Keratinocyte (primary cell): Measurements from ENCODE around the gene TRPM3. TPM values are rescaled to one million over a fixed set of nuclear protein-coding genes. Genes with fewer than 3 reads are reported as not detected.

Source experiments
- DNase-seq: peaks from one replicate; pipeline ENCODE4 v3.0.0-alpha.2; 2011; ENCODE audit warnings: low read depth, missing footprints, low spot score
- FAIRE-seq: peaks from 2 replicates; lab custom pipeline; 2011; peaks lifted over from hg19 to GRCh38; lab: Jason Lieb, UNC
- H2AFZ ChIP-seq: 2 replicates; pipeline ENCODE4 v1.6.0; 2012; ENCODE audit warnings: low read length, control low read depth, inconsistent platforms; ENCODE audit not compliant: control insufficient read depth
- H3K27ac ChIP-seq: 2 replicates; pipeline ENCODE4 v1.5.1; 2011; ENCODE audit warnings: low read length; ENCODE audit not compliant: control insufficient read depth, insufficient read depth
- H3K27me3 ChIP-seq: 3 replicates; pipeline ENCODE4 v1.6.0; 2011; ENCODE audit warnings: low read length; ENCODE audit not compliant: control insufficient read depth, insufficient read depth; ENCODE audit errors: extremely low read depth
- H3K36me3 ChIP-seq, 2 experiments: 2 replicates in 1 of 2; 3 replicates in 1 of 2; pipeline ENCODE4 v1.5.1; 2011; ENCODE audit warnings: low read length in 2 of 2, mild to moderate bottlenecking in 1 of 2; ENCODE audit not compliant: control insufficient read depth in 2 of 2, insufficient read depth in 2 of 2; ENCODE audit errors: extremely low read depth in 1 of 2
- H3K4me1 ChIP-seq: 3 replicates; pipeline ENCODE4 v1.5.1; 2011; ENCODE audit warnings: low read length; ENCODE audit not compliant: control insufficient read depth, insufficient read depth; ENCODE audit errors: extremely low read depth
- H3K4me2 ChIP-seq: 3 replicates; pipeline ENCODE4 v1.6.0; 2011; ENCODE audit warnings: low read depth, low read length; ENCODE audit not compliant: control insufficient read depth, insufficient read depth; ENCODE audit errors: extremely low read depth
- H3K4me3 ChIP-seq, 3 experiments: fragments of 200-600 bp in 1 of 3; sonication (generic) in 1 of 3; 2 replicates in 2 of 3; 3 replicates in 1 of 3; pipeline ENCODE4 v1.5.1; 2011 to 2016; ENCODE audit warnings: low read length in 3 of 3, mild to moderate bottlenecking in 3 of 3, control low read depth in 2 of 3, inconsistent platforms in 1 of 3, low read depth in 1 of 3, mixed read lengths in 1 of 3, mixed run types in 1 of 3, moderate library complexity in 1 of 3; ENCODE audit not compliant: control insufficient read depth in 2 of 3, insufficient read depth in 2 of 3; ENCODE audit errors: extremely low read depth in 1 of 3
- H3K79me2 ChIP-seq: 2 replicates; pipeline ENCODE4 v1.6.0; 2012; ENCODE audit warnings: low read length; ENCODE audit not compliant: control insufficient read depth, insufficient read depth
- H3K9ac ChIP-seq: 3 replicates; pipeline ENCODE4 v1.6.0; 2011; ENCODE audit warnings: low read length; ENCODE audit not compliant: control insufficient read depth, insufficient read depth; ENCODE audit errors: extremely low read depth
- H3K9me1 ChIP-seq: 3 replicates; pipeline ENCODE4 v1.6.0; 2011; ENCODE audit warnings: low read length; ENCODE audit not compliant: control insufficient read depth, insufficient read depth; ENCODE audit errors: extremely low read depth
- H3K9me3 ChIP-seq: 2 replicates; pipeline ENCODE4 v1.5.1; 2012; ENCODE audit warnings: low read depth, low read length; ENCODE audit not compliant: control insufficient read depth
- H4K20me1 ChIP-seq: 3 replicates; pipeline ENCODE4 v1.6.0; 2011; ENCODE audit warnings: low read length; ENCODE audit not compliant: control insufficient read depth, insufficient read depth; ENCODE audit errors: extremely low read depth
- CTCF ChIP-seq, 3 experiments: IDR thresholded peaks in 1 of 3; conservative IDR thresholded peaks in 1 of 3; optimal IDR thresholded peaks in 1 of 3; 2 replicates in 2 of 3; 3 replicates in 1 of 3; pipeline versions ENCODE3 to v1.5.1; 2011; ENCODE audit warnings: low read length in 3 of 3, mild to moderate bottlenecking in 3 of 3, moderate library complexity in 2 of 3, control low read depth in 1 of 3, inconsistent platforms in 1 of 3; ENCODE audit not compliant: insufficient read depth in 2 of 3; ENCODE audit errors: extremely low read depth in 1 of 3
- EZH2 ChIP-seq: IDR thresholded peaks from one replicate; pipeline ENCODE4 v1.6.1; 2012; ENCODE audit warnings: inconsistent platforms, mild to moderate bottlenecking, low read length, moderate library complexity
- dilution Hi-C: fragments of 300-500 bp; cut with MboI; formaldehyde crosslinking; loops from one replicate; pipeline ENCODE4 v1.7.0; 2020; ENCODE audit warnings: low sequenced_read_pairs; ENCODE audit not compliant: extremely low pct_ligation_motif_present
- polyA plus RNA-seq, 5 experiments: library from polyadenylated mRNA; depleted of rRNA in 3 of 5; stranded (reverse) in 3 of 5; stranded (forward) in 1 of 5; unstranded in 1 of 5; fragments of >200 nt; gene quantifications; 1 replicate in 1 of 5; 2 replicates in 3 of 5; 3 replicates in 1 of 5; pipeline versions ENCODE4 v1.2.1 to v1.2.3, GENCODE V29; 2011 to 2012; ENCODE audit warnings: missing spikeins in 2 of 5, low read depth in 1 of 5, low replicate concordance in 1 of 5

TRPM3 gene
- polyA plus RNA-seq, 1 donor (not counting 4 experiments of a cell fraction or from before 2014, with no cell fraction given), result 0.03 TPM

- no peaks in the 10 kb centered on the region for H3K36me3 ChIP-seq
- H3K9ac ChIP-seq, result no peak overlapping the region
- FAIRE-seq (no peak), DNase-seq (no peak)
- H3K4me3 ChIP-seq, result no peak overlapping the region
- no peak overlapping the region for H3K4me2 ChIP-seq
- no peaks in the 10 kb centered on the region for H3K9me3 ChIP-seq
- no peak overlapping the region for H2AFZ ChIP-seq
- dilution Hi-C loops, result no loop called here
- TF ChIP-seq CTCF (optimal IDR thresholded peaks at IDR 0.05 in 1 of 3, IDR thresholded peaks at IDR 0.05 in 1 of 3, conservative IDR thresholded peaks at IDR 0.05 in 1 of 3; ENCODE audit: extremely low read depth in 1 of 3, insufficient read depth in 2 of 3, low read length in 3 of 3), result no peak
- TF ChIP-seq EZH2, result no peak
- H4K20me1 ChIP-seq, result no peaks in the 10 kb centered on the region
- no peaks in the 10 kb centered on the region for H3K27me3 ChIP-seq
- H3K79me2 ChIP-seq, result no peaks in the 10 kb centered on the region
- H3K9me1 ChIP-seq, result no peaks in the 10 kb centered on the region
- no peak overlapping the region for H3K27ac ChIP-seq
- H3K4me1 ChIP-seq, result no peaks in the 10 kb centered on the region
Measured at GRCh38 chr9:71162126-71162525, 40.7 kb upstream of the TRPM3 start.

- DNase-seq, result no peak
- Histone ChIP-seq H3K36me3 (no peaks in the 10 kb centered on the region), H3K9me3 (no peaks in the 10 kb centered on the region), H3K27ac (no peak overlapping the region), H3K27me3 (no peaks in the 10 kb centered on the region), H3K4me3 (no peak overlapping the region), H3K4me1 (no peaks in the 10 kb centered on the region), H2AFZ (no peak overlapping the region), H3K9ac (no peak overlapping the region), H3K9me1 (no peaks in the 10 kb centered on the region), H3K79me2 (no peaks in the 10 kb centered on the region), H4K20me1 (no peaks in the 10 kb centered on the region), H3K4me2 (no peak overlapping the region)
- no peak for FAIRE-seq
- dilution Hi-C loops, result no loop called here
- TF ChIP-seq CTCF (optimal IDR thresholded peaks at IDR 0.05 in 1 of 3, IDR thresholded peaks at IDR 0.05 in 1 of 3, conservative IDR thresholded peaks at IDR 0.05 in 1 of 3; ENCODE audit: extremely low read depth in 1 of 3, insufficient read depth in 2 of 3, low read length in 3 of 3), result no peak
- no peak for TF ChIP-seq EZH2
Measured at GRCh38 chr9:71157731-71158130, 36.3 kb upstream of the TRPM3 start.
